NCI-H2196 treated with DMSO at 0.1 percent for 48 hours (cell line): ENCODE measurements around the gene KCP.

Experiments
- DNase-seq: peaks from one replicate; lab custom pipeline; 2025; ENCODE audit not compliant: unreplicated experiment; lab: John Stamatoyannopoulos, UW

The KCP gene

DNA sequence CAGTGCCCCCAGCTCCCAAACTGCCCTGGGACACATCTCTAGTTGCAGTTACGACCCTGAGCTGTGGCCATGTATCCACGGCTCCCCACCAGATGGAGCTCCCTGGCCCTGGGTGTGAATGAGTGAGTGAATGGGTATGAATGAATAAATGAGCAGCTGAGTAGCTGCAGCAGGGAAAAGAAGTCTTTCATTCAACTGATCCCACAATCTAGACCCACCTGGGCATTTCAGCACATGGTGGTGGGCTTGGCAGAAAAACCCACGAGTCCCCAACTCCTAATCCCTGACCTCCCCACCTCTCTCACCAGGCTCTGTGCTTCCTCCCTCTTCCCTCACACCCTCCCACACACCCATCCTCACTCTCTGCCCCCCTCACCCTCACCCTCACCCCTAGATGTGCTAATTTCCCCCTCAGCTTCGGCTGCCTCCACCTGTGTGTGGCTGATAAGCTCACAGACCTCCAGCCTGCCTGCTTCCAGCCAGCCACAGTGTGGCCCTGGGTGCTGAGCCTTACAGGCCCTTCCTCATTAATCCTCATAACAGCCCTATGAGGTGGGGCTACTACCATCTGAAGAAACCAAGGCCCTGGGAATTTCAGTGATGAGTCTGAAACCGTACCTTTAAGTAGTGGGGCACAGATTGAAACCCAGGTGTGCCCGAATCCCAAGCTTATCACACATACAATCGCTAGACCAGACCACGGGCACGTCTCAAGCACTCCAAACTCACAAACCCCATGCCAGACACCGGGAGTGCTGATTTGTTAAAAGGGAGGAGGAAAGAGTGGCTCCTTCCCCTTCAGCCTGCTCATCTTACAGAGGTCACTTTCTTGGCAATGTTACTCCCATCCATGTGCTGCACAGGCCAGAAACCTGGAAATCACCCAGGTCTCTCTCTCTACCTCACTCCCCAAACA lies 50.1 kb downstream of the KCP start:
- peak; percentile 19 for DNase-seq

DNA sequence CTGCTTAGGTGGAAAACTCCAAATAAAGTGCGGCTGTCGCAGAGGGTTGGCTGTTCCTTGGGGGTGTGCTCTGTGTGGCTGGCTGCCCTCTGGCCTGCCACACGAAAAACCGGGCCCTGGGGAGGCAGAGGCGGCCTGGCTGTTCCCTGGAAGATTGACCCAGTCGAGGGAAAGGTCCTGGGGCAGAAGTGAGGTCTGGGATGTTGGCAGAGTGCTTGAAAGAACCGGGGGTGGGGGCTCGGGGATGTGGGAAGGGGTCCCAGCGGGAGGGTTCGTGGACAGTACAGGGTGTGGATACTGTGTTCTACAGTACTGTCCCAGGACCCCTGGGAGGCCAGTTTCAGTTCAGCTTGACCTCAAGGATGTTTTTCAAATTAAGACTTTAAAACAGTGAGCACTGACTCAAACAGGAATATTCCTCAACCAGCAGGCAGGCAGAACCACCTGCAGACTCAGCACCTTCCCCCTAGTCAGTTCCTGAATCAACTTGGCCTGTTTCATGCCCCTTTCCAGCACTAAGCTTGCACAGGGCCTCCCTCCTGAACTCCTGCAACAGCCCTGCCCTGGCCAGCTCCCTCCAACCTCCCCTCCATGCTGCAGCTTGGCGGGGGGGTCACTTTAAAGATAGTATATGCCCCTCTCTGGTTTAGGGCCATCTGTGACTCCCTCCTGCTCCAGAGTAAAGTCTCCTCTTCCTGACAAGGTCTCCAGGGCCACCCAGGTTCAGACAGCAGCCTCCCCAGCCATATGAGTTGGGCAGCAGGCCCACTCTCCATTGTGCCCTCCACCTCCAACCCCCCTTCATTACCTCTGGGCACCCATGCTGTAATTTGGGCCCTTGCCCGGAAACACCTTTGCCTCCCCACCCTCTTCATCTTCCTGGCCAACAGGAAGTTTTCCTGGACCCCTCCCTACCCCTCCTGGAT lies 51.0 kb downstream of the KCP start:
- DNase-seq = no peak

GRCh38 chr7:128858380-128859231 lies 51.9 kb downstream of the KCP start:
- DNase-seq = no peak

GRCh38 chr7:128856001-128856718 lies 54.3 kb downstream of the KCP start:
- DNase-seq = no peak

DNA sequence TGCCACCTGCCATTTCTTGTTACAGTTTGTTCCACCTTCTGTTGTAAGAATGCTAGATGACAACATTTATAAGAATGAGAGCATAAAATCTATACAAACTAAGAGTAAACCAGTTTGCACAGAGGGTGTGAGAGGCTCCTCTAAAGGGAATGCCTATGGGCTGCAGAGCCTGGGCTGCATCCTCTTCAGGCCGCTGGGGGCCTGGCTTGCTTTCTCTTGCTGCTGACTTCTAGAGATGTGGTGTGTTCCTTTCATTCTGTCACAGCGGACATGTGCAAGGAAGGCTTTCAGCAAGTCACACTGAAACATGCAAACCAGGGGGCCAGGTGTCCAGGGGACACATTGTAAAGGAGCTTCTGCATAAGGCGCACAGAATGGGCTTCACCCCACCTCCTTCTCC lies 55.0 kb downstream of the KCP start:
- DNase-seq = no peak

DNA sequence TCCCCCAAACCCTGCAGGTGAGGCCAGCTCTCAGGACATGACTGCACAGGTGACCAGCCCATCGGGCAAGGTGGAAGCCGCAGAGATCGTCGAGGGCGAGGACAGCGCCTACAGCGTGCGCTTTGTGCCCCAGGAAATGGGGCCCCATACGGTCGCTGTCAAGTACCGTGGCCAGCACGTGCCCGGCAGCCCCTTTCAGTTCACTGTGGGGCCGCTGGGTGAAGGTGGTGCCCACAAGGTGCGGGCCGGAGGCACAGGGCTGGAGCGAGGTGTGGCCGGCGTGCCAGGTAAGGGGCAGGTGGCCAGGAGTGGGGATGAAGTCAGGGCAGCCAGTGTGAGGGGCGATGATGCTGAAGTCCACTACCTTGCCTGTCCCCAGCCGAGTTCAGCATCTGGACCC lies 56.1 kb downstream of the KCP start:
- DNase-seq = no peak

GRCh38 chr7:128853799-128854198 lies 56.7 kb downstream of the KCP start:
- DNase-seq = no peak

DNA sequence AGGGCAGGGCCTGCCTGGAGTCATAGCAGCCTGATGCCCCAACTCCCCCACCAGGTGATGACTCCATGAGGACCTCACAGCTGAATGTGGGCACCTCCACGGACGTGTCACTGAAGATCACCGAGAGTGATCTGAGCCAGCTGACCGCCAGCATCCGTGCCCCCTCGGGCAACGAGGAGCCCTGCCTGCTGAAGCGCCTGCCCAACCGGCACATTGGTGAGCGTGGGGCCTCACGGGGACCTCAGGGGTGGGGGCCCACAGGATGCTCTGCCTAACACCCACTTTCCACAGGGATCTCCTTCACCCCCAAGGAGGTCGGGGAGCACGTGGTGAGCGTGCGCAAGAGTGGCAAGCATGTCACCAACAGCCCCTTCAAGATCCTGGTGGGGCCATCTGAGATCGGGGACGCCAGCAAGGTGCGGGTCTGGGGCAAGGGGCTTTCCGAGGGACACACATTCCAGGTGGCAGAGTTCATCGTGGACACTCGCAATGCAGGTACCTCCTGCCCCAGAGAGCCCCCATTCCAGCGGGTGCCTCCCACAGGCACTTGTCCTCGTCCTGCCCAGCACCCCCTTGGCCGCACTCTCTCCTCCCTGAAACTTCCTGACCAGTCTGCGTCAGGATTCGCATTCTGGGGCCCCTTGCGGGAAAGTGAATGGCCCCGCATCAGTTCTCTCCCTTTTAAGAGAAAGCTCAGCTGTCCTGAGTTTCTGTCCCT lies 57.8 kb downstream of the KCP start:
- no peak for DNase-seq

DNA sequence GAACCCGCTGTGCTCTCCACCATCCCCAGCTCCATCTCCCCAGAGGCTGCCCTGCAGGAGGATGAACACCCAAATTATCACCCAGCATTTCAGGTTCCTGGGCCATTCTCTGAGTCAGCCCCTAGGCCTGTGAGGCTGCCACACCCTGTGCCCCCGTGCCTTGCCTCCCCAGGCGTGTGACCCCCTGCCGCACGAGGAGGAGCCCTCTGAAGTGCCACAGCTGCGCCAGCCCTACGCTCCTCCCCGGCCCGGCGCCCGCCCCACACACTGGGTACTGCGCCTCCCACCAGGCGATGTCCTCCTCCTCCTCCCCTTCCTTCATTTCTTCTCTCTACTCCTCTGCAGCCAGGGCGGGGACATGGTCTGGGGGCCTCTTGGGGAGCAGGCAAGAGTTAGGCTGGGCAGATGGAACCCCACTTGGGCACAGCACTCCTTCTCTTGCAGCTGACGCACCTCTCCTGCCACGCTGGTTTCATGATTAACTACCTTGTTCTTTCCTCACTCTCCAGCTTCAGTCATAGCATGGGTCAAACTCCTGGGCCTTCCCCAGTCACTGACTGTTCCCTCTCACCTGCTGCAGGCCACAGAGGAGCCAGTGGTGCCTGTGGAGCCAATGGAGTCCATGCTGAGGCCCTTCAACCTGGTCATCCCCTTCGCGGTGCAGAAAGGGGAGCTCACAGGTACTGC lies 60.6 kb downstream of the KCP start:
- DNase-seq = no peak

DNA sequence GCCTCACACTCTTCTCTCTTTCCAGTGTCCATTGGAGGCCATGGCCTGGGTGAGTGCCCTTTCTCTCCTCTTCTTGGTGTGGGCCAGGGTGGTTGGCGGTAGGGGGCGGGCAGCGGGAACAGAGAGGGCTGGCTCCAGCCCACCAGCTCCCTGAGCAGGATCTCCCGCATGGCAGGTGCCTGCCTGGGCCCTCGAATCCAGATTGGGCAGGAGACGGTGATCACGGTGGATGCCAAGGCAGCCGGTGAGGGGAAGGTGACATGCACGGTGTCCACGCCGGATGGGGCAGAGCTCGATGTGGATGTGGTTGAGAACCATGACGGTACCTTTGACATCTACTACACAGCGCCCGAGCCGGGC lies 61.4 kb downstream of the KCP start:
- no peak for DNase-seq

DNA sequence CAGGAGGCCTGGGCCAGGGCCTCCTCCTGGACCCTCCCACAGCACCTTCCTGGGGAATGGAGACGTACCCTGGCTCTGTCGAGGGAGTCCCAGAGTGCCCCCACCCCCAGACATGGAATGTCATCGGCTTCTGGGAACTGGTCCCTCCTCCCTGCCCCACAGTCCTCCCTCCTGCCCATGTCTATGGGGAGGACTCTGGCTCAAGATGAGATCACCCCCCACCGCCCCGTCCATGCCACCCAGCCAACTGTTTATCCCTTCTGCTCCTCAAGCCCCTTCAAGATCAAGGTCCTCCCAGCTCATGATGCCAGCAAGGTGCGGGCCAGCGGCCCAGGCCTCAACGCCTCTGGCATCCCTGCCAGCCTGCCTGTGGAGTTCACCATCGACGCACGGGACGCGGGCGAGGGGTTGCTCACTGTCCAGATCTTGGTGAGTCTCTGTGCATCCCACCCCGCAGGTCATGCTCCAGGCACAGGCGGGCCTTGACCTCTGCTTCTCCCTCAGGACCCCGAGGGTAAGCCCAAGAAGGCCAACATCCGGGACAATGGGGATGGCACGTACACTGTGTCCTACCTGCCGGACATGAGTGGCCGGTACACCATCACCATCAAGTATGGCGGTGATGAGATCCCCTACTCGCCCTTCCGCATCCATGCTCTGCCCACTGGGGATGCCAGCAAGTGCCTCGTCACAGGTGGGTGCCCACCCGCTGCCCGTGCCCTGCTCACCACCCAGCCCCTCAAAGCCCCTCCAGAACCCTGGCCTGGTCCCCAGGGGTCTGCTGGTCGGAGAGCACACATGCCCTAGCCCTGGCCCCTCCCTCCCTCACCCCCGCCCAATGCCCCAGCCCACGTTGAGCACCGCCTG lies 62.0 kb downstream of the KCP start:
- no peak for DNase-seq

GRCh38 chr7:128847721-128848211 lies 62.7 kb downstream of the KCP start:
- no peak for DNase-seq

GRCh38 chr7:128846781-128847444 lies 63.6 kb downstream of the KCP start:
- DNase-seq = no peak

DNA sequence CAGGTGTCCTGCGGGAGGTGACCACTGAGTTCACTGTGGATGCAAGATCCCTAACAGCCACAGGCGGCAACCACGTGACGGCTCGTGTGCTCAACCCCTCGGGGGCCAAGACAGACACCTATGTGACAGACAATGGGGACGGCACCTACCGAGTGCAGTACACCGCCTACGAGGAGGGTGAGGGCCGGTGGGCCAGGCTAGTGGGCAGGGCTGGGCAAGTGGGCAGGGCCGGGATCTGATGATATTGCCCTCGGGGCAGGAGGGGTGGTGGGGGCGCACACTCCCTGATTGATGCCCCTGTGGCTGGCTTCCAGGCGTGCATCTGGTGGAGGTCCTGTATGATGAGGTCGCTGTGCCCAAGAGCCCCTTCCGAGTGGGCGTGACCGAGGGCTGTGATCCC lies 64.5 kb downstream of the KCP start:
- DNase-seq = no peak

GRCh38 chr7:128845475-128845874 lies 65.0 kb downstream of the KCP start:
- no peak for DNase-seq

GRCh38 chr7:128844777-128845311 lies 65.7 kb downstream of the KCP start:
- no peak for DNase-seq

DNA sequence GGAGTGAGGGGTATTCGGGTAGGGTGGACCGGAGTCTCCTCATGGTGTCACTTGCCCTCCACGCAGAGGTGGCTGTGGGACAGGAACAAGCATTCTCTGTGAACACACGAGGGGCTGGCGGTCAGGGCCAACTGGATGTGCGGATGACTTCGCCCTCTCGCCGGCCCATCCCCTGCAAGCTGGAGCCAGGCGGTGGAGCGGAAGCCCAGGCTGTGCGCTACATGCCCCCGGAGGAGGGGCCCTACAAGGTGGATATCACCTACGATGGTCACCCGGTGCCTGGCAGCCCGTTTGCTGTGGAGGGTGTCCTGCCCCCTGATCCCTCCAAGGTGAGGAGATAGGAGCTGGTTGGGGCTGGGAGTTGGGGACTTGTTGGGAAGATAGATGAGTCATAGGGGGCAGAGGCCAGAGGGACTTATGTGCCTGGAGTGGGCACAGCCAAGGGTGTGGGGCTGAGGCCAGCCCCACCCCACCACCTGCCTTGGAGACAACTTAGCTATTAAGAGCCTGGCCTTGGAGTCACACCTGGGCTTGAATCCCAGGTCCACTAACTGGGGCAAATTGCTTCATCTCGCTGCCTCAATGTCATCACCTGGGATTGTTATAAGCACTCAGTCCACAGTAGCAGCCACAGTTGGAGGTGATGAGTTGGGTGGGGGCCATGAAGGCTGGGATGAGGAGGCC lies 66.4 kb downstream of the KCP start:
- DNase-seq = no peak
